Raji (cell line): ENCODE measurements around the gene WDFY4.

Experiments
- POLR2A ChIP-seq: IDR thresholded peaks from 2 replicates; pipeline ENCODE4 v1.6.1; 2011; ENCODE audit warnings: low read depth, low read length, control low read depth; ENCODE audit not compliant: insufficient read depth

WDFY4 gene

DNA sequence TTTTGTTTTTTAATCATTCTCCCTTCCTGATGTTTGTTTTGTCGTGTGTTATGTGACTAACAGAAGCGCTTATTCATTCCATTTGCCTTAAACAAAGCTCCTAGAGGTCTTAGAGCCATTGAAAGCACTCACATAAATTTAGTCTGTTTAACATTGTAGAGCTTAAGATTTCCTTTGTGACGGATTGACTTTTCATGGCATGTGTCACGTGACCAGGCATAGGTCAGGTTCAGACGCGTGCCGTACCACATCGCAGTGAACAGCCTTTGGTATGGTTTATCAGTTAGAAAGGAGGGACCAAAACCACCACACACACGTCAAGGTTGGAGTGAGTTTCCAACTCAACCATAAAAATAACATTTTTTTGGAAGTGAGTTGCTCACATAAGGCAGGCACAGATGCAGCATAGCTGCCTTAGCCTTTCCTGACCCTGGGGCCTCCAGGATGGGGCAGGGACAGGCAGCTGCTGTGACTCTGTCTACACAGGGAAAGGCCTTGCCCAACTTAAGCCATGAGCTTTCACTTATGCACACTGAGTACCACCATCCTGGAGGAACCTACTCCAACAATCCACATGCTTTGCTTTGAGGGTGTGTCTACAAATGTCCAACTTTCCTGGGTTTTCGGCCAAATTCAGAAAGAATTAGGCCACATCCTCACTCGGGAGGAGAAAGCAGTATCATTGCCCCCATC, 55.5 kb downstream of the WDFY4 start:
- no peak for TF ChIP-seq POLR2A

DNA sequence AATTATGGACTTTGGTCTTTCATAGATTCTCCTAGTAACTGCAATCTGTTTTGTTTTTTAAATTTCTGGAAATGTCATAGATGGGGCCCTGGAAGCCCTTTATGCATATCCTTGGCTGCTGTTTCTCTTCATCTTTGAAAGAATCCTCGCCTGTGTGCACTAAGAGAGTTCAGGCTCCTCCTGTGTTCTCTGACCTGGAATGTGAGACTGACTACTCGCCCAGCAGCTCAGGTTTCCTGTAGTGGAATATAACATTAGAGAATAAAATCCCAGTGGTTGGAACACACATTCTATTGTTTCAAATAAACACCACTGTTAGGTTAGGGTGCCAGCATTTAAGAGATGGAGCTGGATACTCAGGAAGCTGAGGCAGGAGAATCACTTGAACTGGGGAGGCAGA, 56.3 kb downstream of the WDFY4 start:
- no peak for TF ChIP-seq POLR2A

GRCh38 chr10:48742891-48743860, 58.5 kb downstream of the WDFY4 start:
- no peak for TF ChIP-seq POLR2A

DNA sequence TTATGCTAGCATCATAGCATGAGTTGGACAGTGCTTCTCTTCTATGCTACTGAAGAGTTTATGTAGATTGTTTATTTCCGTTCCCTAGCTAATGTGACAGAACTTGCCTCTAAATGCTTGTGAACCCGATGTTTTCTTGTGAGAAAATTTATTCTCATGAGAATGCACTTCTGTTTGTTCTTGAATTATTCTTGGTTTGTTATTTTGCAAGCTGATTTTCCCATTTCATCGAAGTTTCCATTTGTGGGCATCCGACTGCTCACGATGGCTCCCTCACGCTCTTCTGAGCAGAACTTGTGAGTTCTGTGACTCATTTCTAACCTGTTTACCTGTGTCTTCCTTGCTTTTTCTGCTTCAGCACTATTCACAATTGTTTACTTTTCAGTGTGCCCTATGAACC, 59.9 kb downstream of the WDFY4 start:
- no peak for TF ChIP-seq POLR2A

DNA sequence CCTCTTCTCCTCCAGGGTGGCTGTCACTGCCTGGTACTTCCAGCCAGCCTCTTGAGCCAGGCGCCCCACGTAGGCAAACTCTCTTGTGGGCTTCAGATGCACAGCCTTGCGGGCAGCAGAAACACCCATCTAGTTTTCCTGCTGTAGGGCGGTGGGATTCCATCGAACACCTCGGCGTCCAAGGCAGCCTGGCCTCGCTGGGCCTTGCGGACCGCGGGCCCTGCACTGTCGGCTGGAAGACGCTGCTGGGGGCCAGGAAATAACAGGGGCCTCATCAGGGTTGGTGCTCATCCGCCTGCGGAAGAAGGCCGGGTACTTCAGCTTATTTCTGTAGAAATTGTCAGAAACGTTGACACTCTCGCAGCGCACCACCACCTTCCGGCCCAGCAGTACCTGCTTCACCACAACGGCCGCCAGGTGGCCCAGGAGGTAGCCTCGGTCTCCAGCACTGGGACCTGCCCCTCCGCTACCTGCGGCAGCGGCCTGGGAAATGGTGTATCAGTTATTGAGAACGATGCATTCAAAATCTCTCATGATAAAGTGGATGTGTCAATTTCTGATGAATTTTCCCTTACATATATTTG, 61.1 kb downstream of the WDFY4 start:
- TF ChIP-seq POLR2A: no peak

DNA sequence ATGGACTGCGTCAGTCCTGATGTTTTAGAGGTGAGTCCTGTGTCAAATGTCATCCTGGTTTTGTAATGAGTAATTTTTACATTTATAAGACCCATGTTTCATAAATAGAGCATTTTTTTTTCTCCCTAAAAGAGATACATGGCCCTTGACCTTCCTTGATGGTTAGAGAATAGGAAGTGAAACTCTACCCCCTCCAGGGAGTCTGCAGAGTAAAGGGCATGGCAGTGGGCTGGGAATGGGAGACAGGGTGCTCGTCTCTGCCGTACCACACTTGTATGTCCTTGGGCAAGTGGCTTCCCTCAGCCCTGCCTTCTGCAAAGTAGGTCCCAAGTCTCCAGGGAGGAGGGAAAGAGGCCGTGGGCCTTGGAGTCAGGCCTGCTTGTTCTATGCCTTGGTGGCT, 63.9 kb downstream of the WDFY4 start:
- TF ChIP-seq POLR2A: no peak

DNA sequence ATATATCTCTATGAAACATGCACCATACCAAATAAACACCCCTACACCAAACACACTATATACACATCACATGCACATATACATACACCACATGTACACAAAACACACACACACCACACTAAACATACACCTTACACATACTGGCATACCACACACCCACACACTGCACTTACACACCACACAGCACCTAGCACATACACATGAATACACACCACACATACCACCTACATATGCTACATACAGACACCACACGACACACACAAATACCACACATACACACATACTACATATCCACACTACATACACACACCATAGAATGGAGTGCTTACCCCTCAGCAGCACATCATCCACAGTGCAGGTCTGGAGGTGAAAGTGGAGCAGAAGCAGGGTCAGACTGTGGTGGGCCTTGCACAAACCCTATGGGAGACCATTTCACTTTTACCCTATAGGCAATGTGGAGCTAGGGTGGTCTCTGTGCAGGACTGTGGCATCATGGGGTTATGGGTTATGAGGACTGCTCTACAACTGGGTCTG, 64.6 kb downstream of the WDFY4 start:
- TF ChIP-seq POLR2A: no peak

- TF ChIP-seq POLR2A: no peak
Measured at GRCh38 chr10:48750019-48750418, 65.3 kb downstream of the WDFY4 start.

DNA sequence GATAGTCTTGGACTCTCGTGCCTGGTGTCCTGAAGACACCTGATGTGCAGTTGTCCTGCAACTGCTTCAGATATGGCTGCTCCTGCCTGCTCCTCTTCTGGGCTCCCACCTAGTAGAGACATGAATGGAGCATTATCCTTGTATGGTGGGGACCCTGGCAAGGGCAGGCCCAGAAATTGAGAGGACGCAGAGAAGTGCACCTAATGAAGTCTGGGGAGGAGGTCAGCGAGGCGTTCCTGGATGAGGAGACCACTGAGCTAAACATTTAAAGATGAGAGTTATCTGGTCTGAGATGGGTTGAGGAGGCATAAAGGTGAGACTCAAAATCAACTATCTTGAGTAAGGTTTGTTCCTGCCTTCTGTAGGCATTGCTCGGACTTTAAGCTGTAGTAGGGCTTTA, 66.3 kb downstream of the WDFY4 start:
- TF ChIP-seq POLR2A: no peak

DNA sequence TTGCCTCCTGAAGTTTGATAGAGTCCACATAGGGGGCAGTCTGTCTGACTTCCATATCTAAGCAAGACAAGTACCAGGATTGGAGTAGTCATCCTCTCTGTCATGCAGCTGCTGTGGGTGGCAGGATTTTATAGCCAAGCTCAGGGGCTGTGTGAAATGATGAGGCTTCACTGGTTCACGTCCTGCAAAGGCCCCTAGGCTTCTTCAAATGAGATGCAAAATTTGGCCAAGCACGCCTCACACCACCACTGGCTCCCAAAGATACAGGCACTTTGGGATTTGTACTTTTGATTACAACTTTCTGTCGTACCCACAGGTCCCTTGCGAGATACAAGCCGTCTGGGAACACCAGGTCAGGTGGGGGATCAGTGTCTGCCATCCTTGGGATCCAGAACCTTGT, 67.1 kb downstream of the WDFY4 start:
- no peak for TF ChIP-seq POLR2A

- no peak for TF ChIP-seq POLR2A
Measured at GRCh38 chr10:48758411-48758810, 73.7 kb downstream of the WDFY4 start.

DNA sequence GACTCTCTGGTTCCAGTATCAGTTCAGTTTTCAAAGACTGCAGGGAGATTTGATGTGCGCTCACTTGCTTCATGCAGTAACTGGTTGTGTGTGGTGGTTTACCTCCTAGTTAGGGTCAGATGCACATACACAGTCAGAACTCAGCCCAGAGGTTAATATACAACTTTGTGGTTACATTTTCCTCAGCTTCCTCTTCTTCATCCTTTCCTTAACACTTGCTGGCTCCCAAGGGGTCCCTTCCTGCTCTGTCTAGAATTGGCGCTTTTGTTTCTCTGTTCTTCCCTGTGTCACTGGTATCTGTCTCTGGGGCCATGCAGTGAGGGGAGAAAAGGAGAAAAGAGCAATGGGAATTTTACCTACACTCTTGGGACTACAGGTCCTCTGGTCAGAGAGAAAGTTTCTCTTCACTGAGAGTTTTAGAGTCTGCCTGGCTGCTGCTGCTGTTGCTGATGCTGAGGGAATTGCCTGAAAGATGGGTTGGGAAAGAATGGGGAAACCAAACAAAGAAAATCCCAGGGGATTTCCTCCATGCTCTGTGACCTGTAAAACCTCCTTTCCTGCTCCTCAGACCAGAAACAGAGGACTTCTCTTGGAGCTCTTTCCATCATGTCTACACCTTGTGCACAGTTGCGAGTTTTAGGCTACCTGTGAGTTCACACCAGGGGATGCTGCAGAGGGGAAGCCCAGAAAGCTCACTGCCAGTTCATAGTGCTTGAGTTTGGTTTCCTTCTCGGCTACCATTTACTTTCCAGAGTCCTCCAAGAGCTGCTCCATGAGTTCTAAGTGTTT, 74.6 kb downstream of the WDFY4 start:
- TF ChIP-seq POLR2A: no peak

DNA sequence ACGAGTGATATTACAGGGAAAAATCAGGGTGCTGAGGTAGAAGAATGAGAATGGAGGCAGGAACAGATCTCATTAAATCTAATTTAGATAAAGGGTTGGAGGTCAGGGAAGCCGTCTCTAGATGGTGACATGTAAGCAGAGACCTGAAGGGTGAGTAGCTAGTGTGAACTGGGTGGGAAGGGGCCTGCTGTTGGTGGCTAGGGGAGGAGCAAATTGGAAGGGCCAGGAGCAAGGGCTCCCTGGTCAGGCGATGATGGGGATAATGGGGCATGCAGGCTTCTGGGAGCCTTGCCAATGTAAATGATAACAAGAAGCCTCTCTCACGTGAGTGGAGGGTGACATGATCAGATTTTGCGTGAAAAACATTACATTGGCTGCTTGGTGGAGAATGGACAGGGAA, 76.3 kb downstream of the WDFY4 start:
- no peak for TF ChIP-seq POLR2A

DNA sequence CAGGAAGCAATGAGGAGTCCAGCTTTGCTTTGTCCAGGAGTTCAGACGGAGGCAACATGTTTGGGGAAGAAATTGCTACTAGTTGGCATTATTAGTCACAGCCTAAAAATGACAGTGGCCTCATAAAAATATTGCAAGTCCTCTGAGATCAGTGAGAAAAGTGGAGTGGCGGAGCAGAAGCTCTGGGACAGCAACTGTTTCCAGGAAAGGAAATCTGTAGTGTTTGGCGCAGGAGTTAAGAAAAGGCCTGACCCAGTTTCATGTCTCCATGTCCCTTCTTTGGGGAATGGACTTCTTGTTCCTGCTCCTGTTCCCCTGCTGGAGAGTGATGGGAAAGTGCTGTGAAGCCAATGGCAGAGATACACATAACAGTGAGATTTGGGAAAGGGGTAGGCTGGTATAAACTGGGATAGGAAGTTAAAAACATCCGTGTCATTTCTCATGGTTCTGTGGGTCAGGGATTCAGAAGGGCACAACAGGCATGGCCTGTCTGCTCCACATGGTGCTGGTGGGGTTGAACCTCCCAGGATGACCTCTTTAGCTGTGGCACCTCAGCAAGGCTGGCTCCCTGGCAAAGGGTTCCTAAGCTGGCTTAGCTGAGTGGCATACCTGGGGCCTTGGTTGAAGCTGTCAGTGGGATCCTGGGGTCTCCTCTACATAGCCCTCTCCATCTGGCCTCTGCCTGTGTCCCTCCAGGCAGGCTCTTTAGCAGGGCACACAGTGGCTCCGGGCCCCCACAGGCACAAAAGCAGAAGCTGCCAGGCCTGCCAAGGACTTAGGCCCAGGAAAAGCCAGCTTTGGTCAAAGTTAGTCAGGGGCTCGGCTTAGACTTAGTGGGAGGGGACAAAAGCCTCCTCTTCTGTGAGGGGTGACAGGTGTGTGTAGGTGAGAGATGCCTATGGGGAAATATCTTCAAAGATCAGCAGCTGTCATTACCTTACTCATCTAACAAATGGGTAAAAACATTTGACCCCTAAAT, 77.7 kb downstream of the WDFY4 start:
- no peak for TF ChIP-seq POLR2A

GRCh38 chr10:48763403-48763965, 78.8 kb downstream of the WDFY4 start:
- TF ChIP-seq POLR2A: no peak
